GM21515 (cell line): ENCODE measurements around the gene KIF26B.
"Not testable (repeated sequence)": the region's sequence is repeated elsewhere in the genome, so short reads cannot be mapped to it uniquely, and the experiment has no call there.

Experiments
- ATAC-seq: cut with Tn5 transposase; IDR thresholded peaks from one replicate; pipeline ENCODE4 v1.9.1; 2021; ENCODE audit not compliant: unreplicated experiment

The KIF26B gene

GRCh38 chr1:245311887-245312536 is 157.2 kb downstream of the KIF26B start:
- no peak for ATAC-seq

GRCh38 chr1:245313576-245313975 is 158.8 kb downstream of the KIF26B start:
- ATAC-seq: no peak

- ATAC-seq: no peak
Observed at GRCh38 chr1:245316784-245317183, 162.0 kb downstream of the KIF26B start.

- no peak for ATAC-seq
Observed at GRCh38 chr1:245317217-245317616, 162.4 kb downstream of the KIF26B start.

- no peak for ATAC-seq
Observed at GRCh38 chr1:245319094-245319493, 164.3 kb downstream of the KIF26B start.

GRCh38 chr1:245322673-245323072 is 167.9 kb downstream of the KIF26B start:
- ATAC-seq: no peak

- not testable (repeated sequence) for ATAC-seq
Observed at GRCh38 chr1:245323765-245324164, 169.0 kb downstream of the KIF26B start.

GRCh38 chr1:245325922-245326795 is 171.4 kb downstream of the KIF26B start:
- no peak for ATAC-seq

- ATAC-seq: no peak
Observed at GRCh38 chr1:245327360-245327759, 172.6 kb downstream of the KIF26B start.

GRCh38 chr1:245327842-245328241 is 173.1 kb downstream of the KIF26B start:
- ATAC-seq: no peak

GRCh38 chr1:245330951-245331350 is 176.2 kb downstream of the KIF26B start:
- no peak for ATAC-seq

- ATAC-seq: no peak
Observed at GRCh38 chr1:245332085-245332484, 177.3 kb downstream of the KIF26B start.

- ATAC-seq: no peak
Observed at GRCh38 chr1:245332513-245332912, 177.7 kb downstream of the KIF26B start.

GRCh38 chr1:245334235-245334634 is 179.4 kb downstream of the KIF26B start:
- ATAC-seq: no peak

- ATAC-seq: no peak
Observed at GRCh38 chr1:245334827-245335490, 180.2 kb downstream of the KIF26B start.

- ATAC-seq: not testable (repeated sequence)
Observed at GRCh38 chr1:245335684-245336083, 180.9 kb downstream of the KIF26B start.

- no peak for ATAC-seq
Observed at GRCh38 chr1:245336149-245336983, 181.6 kb downstream of the KIF26B start.

GRCh38 chr1:245336984-245337355 is 182.2 kb downstream of the KIF26B start:
- not testable (repeated sequence) for ATAC-seq

- ATAC-seq: no peak
Observed at GRCh38 chr1:245337829-245338484, 183.2 kb downstream of the KIF26B start.

- ATAC-seq: no peak
Observed at GRCh38 chr1:245338485-245338877, 183.7 kb downstream of the KIF26B start.
